Uterus (tissue), 4 donors: ENCODE results near the gene MAP10. TPM values are rescaled to one million over a fixed set of nuclear protein-coding genes. Genes with fewer than 3 reads are reported as not detected.
A peak's percentile ranks its signal among the peaks of the same experiment; 100 is the strongest.

Source experiments
- DNase-seq, 2 donors: peaks; one replicate each; pipeline ENCODE4 v3.0.0-alpha.2; 2019 to 2020
- H3K27ac ChIP-seq, 2 donors: fragments of 200-600 bp; sonication (generic); 1 replicate in 1 of 2; 2 replicates in 1 of 2; pipeline ENCODE4 v1.5.1; 2016 to 2018
- H3K27me3 ChIP-seq, 2 donors: fragments of 200-600 bp; sonication (generic); one replicate each; pipeline ENCODE4 v1.5.1; 2018 to 2019; ENCODE audit warnings: control low read depth in 1 of 2
- H3K36me3 ChIP-seq, 2 donors: fragments of 200-600 bp; sonication (generic); one replicate each; pipeline ENCODE4 v1.5.1; 2019; ENCODE audit warnings: control low read depth in 1 of 2
- H3K4me1 ChIP-seq, 2 donors: fragments of 200-600 bp; sonication (generic); one replicate each; pipeline ENCODE4 v1.5.1; 2018 to 2019; ENCODE audit warnings: control low read depth in 1 of 2
- H3K4me3 ChIP-seq, 2 donors: fragments of 200-600 bp; sonication (generic); 1 replicate in 1 of 2; 2 replicates in 1 of 2; pipeline ENCODE4 v1.5.1; 2018 to 2019; ENCODE audit warnings: mild to moderate bottlenecking in 1 of 2
- H3K9me3 ChIP-seq, 2 donors: fragments of 200-600 bp; sonication (generic); one replicate each; pipeline ENCODE4 v1.5.1; 2019; ENCODE audit warnings: control low read depth in 1 of 2
- CTCF ChIP-seq, 4 experiments: fragments of 200-600 bp in 2 of 4; fragments of 450-650 bp in 2 of 4; sonication (generic) in 2 of 4; IDR thresholded peaks; one replicate each; pipeline ENCODE4 v1.5.1; 2016 to 2019; ENCODE audit warnings: antibody characterized with exemption in 4 of 4, mild to moderate bottlenecking in 2 of 4, moderate library complexity in 1 of 4
- POLR2A ChIP-seq, 2 donors: fragments of 450-650 bp; IDR thresholded peaks; one replicate each; pipeline ENCODE4 v1.6.1; 2016; ENCODE audit warnings: antibody characterized with exemption in 2 of 2, mild to moderate bottlenecking in 1 of 2, moderate library complexity in 1 of 2
- intact Hi-C: fragments of 100-400 bp; cut with DNase I; formaldehyde crosslinking; loops from one replicate; pipeline ENCODE4 v1.15.1; 2023; ENCODE audit warnings: low total_unique reads
- total RNA-seq, 4 donors: library from RNA; depleted of rRNA in 3 of 4; stranded (reverse); fragments of >200 nt in 3 of 4; gene quantifications; one replicate each; pipeline versions ENCODE4 v1.1.0 to v1.2.4, GENCODE V29; 2014 to 2023
- donor health status: DM: yes; HTN: yes; CAD: no.

The MAP10 gene
- total RNA-seq = 1 to 10 TPM in 3 of 4 donors, under 1 TPM in 1; 0.59 to 5.0 (median 2.7) TPM

GRCh38 chr1:232805269-232806185 lies at the start of gene MAP10:
TSS of gene MAP10 (plus strand) at chr1:232805416. CDS start at chr1:232805450, 34 bp downstream.
- Histone ChIP-seq H3K36me3 (no peaks in the 10 kb centered on the region), H3K4me3 (peak within 1 kb of the TSS; percentile 62 to 64), H3K27ac (peak within 1 kb of the TSS; percentile 73 to 83), H3K4me1 (no peaks in the 10 kb centered on the region), H3K9me3 (no peaks in the 10 kb centered on the region), H3K27me3 (no peaks in the 10 kb centered on the region)
- peak; percentile 61 to 71 for DNase-seq
- TF ChIP-seq POLR2A (IDR thresholded peaks at IDR 0.05) (peak in 1 of 2 donors; percentile 22), CTCF (IDR thresholded peaks at IDR 0.05) (no peak)
- intact Hi-C loops = no loop called here

- DNase-seq = no peak
- no peaks in the 10 kb centered on the region for H3K27me3 ChIP-seq
- no peaks in the 10 kb centered on the region for H3K9me3 ChIP-seq
- H3K36me3 ChIP-seq = no peaks in the 10 kb centered on the region
- intact Hi-C loops = no loop called here
- peak overlapping the region in 1 of 2 donors; percentile 87 for H3K27ac ChIP-seq
- peaks cover 0 to 7% of the 10 kb centered on the region in 2 donors for H3K4me1 ChIP-seq
- TF ChIP-seq CTCF (IDR thresholded peaks at IDR 0.05) (no peak), POLR2A (IDR thresholded peaks at IDR 0.05) (no peak)
- H3K4me3 ChIP-seq = no peak overlapping the region
Measured at GRCh38 chr1:232764458-232765251, 40.6 kb upstream of the MAP10 start.

GRCh38 chr1:232765542-232765941 lies 39.7 kb upstream of the MAP10 start:
- no peak for DNase-seq
- Histone ChIP-seq H3K4me1 (peaks cover 0 to 7% of the 10 kb centered on the region in 2 donors), H3K4me3 (no peak overlapping the region), H3K9me3 (no peaks in the 10 kb centered on the region), H3K27ac (peak overlapping the region; percentile 86 to 87), H3K36me3 (no peaks in the 10 kb centered on the region), H3K27me3 (no peaks in the 10 kb centered on the region)
- intact Hi-C loops = no loop called here
- TF ChIP-seq CTCF (IDR thresholded peaks at IDR 0.05) (no peak), POLR2A (IDR thresholded peaks at IDR 0.05) (no peak)

GRCh38 chr1:232766241-232766890 lies 38.9 kb upstream of the MAP10 start:
- intact Hi-C loops = no loop called here
- H3K4me1 ChIP-seq = peaks cover 0 to 7% of the 10 kb centered on the region in 2 donors

More at GRCh38 chr1:232766241-232766890, 38.9 kb upstream of the MAP10 start:
- no peaks in the 10 kb centered on the region for H3K9me3 ChIP-seq
- TF ChIP-seq POLR2A (IDR thresholded peaks at IDR 0.05) (no peak), CTCF (IDR thresholded peaks at IDR 0.05) (no peak)
- H3K4me3 ChIP-seq = no peak overlapping the region
- peak; percentile 32 to 41 for DNase-seq
- no peaks in the 10 kb centered on the region for H3K27me3 ChIP-seq
- peak overlapping the region; percentile 86 to 87 for H3K27ac ChIP-seq
- H3K36me3 ChIP-seq = no peaks in the 10 kb centered on the region
